Parathyroid adenoma (tissue), 2 donors: ENCODE data around the gene TPRG1L.
"Not testable (repeated sequence)": the region's sequence is repeated elsewhere in the genome, so short reads cannot be mapped to it uniquely, and the experiment has no call there.

Experiments
- H2AFZ ChIP-seq: fragments of 300-600 bp; sonication (generic); one replicate; pipeline ENCODE4 v1.7.0; 2017; ENCODE audit warnings: antibody characterized with exemption, mild to moderate bottlenecking
- H3K27ac ChIP-seq: fragments of 300-600 bp; sonication (generic); one replicate; pipeline ENCODE4 v1.7.0; 2017
- H3K27me3 ChIP-seq: fragments of 300-600 bp; sonication (generic); one replicate; pipeline ENCODE4 v1.7.0; 2017; ENCODE audit warnings: low read length; ENCODE audit not compliant: control insufficient read depth, insufficient read depth
- H3K36me3 ChIP-seq: fragments of 300-600 bp; sonication (generic); one replicate; pipeline ENCODE4 v1.7.0; 2017; ENCODE audit warnings: low read length; ENCODE audit not compliant: control insufficient read depth, insufficient read depth
- H3K4me1 ChIP-seq: fragments of 300-600 bp; sonication (generic); one replicate; pipeline ENCODE4 v1.7.0; 2017; ENCODE audit warnings: control low read depth
- H3K4me2 ChIP-seq: fragments of 300-600 bp; sonication (generic); one replicate; pipeline ENCODE4 v1.7.0; 2017; ENCODE audit warnings: low read length
- H3K4me3 ChIP-seq: fragments of 300-600 bp; sonication (generic); one replicate; pipeline ENCODE4 v1.7.0; 2017; ENCODE audit warnings: low read depth, low read length
- H3K79me2 ChIP-seq: fragments of 300-600 bp; sonication (generic); one replicate; pipeline ENCODE4 v1.7.0; 2017; ENCODE audit warnings: control low read depth
- H3K9ac ChIP-seq: fragments of 300-600 bp; sonication (generic); one replicate; pipeline ENCODE4 v1.7.0; 2017; ENCODE audit warnings: mild to moderate bottlenecking
- H3K9me3 ChIP-seq: fragments of 300-600 bp; sonication (generic); one replicate; pipeline ENCODE4 v1.7.0; 2017; ENCODE audit warnings: low read length; ENCODE audit not compliant: control insufficient read depth
- CTCF ChIP-seq: fragments of 300-600 bp; sonication (generic); IDR thresholded peaks from one replicate; pipeline ENCODE4 v1.7.0; 2017; ENCODE audit warnings: antibody characterized with exemption, mild to moderate bottlenecking
- donor health status: primary hyperparathyroidism.

TPRG1L gene

GRCh38 chr1:3584915-3585314 is 39.9 kb upstream of the TPRG1L start:
- H2AFZ ChIP-seq, result no peak overlapping the region
- no peak overlapping the region for H3K4me2 ChIP-seq
- H3K36me3 ChIP-seq, result no peaks in the 10 kb centered on the region
- H3K9me3 ChIP-seq, result no peaks in the 10 kb centered on the region
- H3K4me1 ChIP-seq, result no peaks in the 10 kb centered on the region
- H3K9ac ChIP-seq, result no peak overlapping the region
- H3K4me3 ChIP-seq, result no peak overlapping the region
- H3K27ac ChIP-seq, result no peak overlapping the region
- no peaks in the 10 kb centered on the region for H3K79me2 ChIP-seq
- no peak for TF ChIP-seq CTCF
- no peaks in the 10 kb centered on the region for H3K27me3 ChIP-seq

DNA sequence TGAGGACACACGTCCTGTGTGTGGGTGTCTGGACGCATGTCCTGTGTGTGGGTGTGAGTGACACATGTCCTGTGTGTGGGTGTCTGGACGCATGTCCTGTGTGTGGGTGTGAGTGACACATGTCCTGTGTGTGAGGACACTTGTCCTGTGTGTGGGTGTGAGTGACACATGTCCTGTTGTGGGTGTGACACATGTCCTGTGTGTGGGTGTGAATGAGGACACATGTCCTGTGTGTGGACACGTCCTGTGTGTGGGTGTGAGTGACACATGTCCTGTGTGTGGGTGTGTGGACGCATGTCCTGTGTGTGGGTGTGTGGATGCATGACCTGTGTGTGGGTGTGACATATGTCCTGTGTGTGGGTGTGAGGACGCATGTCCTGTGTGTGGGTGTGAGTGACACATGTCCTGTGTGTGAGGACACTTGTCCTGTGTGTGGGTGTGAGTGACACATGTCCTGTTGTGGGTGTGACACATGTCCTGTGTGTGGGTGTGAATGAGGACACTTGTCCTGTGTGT is 39.4 kb upstream of the TPRG1L start:
- H3K79me2 ChIP-seq, H3K4me3 ChIP-seq, H3K27me3 ChIP-seq, H3K9me3 ChIP-seq, H3K9ac ChIP-seq, H3K27ac ChIP-seq, H2AFZ ChIP-seq, H3K4me2 ChIP-seq, H3K36me3 ChIP-seq, H3K4me1 ChIP-seq: not testable (repeated sequence)

DNA sequence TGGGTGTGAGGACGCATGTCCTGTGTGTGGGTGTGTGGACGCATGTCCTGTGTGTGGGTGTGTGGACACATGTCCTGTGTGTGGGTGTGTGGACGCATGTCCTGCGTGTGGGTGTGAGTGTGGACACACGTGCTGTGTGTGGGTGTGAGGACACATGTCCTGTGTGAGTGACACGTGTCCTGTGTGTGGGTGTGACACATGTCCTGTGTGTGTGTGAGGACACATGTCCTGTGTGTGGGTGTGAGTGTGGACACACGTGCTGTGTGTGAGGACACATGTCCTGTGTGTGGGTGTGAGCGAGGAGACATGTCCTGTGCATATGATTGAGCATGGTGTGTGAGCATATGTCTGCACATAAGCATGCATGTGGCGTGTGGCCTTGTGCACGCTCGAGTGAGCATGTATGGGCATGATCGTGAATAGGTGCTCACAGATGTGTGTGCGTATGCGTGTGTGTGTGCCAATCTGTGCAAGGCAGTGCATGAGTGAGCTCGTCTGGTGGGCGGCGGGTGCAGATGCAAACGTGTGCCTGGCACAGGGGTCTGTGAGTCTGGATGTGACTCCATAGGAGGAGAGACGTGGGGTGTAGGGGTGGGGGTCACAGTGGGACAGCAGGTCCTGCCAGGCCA is 38.8 kb upstream of the TPRG1L start:
- no peaks in the 10 kb centered on the region for H3K27me3 ChIP-seq
- H3K4me3 ChIP-seq, result no peak overlapping the region
- no peaks in the 10 kb centered on the region for H3K79me2 ChIP-seq
- H3K4me1 ChIP-seq, result no peaks in the 10 kb centered on the region
- H3K4me2 ChIP-seq, result no peak overlapping the region
- no peak for TF ChIP-seq CTCF
- H2AFZ ChIP-seq, result no peak overlapping the region
- H3K27ac ChIP-seq, result no peak overlapping the region
- no peak overlapping the region for H3K9ac ChIP-seq
- no peaks in the 10 kb centered on the region for H3K36me3 ChIP-seq
- H3K9me3 ChIP-seq, result no peaks in the 10 kb centered on the region

DNA sequence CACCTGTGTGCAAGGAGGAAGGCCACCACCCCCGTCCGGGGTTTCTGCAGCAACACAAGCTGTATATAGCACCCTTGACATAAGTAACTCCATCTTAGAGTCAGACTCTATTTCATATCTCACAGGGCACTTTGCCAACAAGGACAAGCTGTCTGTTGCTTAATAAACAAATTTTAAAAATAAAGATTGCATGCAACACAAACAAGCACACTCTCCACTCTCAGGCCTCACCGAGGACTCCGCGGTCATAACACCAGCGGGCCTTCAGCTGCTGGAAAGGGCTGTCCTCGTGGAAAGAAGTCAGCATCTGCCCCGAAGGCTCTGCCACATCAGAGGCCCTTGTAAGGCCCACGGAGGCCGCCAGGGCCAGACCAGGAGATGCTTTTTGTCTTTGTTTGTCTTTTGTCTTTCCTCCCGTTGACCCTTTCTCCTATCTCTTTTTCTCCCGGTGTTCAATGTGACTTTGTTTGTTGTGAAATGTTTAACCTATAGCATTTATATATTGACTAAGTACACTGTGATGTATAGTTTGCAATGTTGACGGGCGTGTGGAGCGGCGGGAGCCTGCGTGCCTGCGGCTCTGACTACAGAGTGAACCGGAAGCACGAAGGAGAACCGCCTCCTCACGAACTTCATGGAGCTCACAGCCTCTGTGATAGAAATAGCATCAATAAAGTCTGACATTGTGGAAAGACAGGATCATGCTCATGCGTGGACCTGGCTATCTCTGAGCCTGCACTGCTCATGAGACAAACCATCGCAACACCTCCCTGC is 37.6 kb upstream of the TPRG1L start:
- no peak for TF ChIP-seq CTCF
- Histone ChIP-seq H3K9me3 (no peaks in the 10 kb centered on the region), H3K27ac (no peak overlapping the region), H3K27me3 (no peaks in the 10 kb centered on the region), H3K4me2 (no peak overlapping the region), H2AFZ (no peak overlapping the region), H3K79me2 (no peaks in the 10 kb centered on the region), H3K4me3 (no peak overlapping the region), H3K36me3 (no peaks in the 10 kb centered on the region), H3K4me1 (no peaks in the 10 kb centered on the region), H3K9ac (no peak overlapping the region)

- no peaks in the 10 kb centered on the region for H3K9me3 ChIP-seq
- no peaks in the 10 kb centered on the region for H3K36me3 ChIP-seq
- H3K4me1 ChIP-seq, result no peaks in the 10 kb centered on the region
- no peaks in the 10 kb centered on the region for H3K27me3 ChIP-seq
- H3K4me2 ChIP-seq, result no peak overlapping the region
- H3K9ac ChIP-seq, result no peak overlapping the region
- H2AFZ ChIP-seq, result no peak overlapping the region
- H3K4me3 ChIP-seq, result no peak overlapping the region
- H3K27ac ChIP-seq, result no peak overlapping the region
- no peaks in the 10 kb centered on the region for H3K79me2 ChIP-seq
- no peak for TF ChIP-seq CTCF
Observed at GRCh38 chr1:3588395-3588794, 36.4 kb upstream of the TPRG1L start.
